GM19043 (cell line): ENCODE data around the gene ACAD10.

Source experiments
- ATAC-seq: cut with Tn5 transposase; IDR thresholded peaks from one replicate; pipeline ENCODE4 v1.9.1; 2021; ENCODE audit warnings: low read depth; ENCODE audit not compliant: unreplicated experiment

The ACAD10 gene

DNA sequence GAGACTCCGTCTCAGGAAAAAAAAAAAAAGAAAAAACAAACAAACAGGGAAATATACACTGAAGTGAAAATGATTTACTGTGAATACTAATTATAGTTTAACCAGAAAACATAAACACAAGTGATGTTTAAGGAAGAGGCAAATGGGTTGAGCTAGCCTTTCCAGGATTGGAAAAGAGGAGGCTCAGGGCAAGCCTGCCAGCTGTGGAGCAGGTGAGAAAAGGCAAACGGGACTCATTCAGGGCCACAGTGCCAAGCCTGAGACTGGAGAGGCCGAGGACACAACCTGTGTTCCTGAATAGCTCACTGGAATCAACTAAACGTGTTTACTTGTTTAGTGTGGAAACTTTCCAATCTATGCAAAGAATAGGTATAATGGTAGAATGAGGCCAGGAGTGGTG is 120.5 kb downstream of the ACAD10 start:
- ATAC-seq = no peak
